ENCODE data around the gene POLR2J.
"Not testable (repeated sequence)": the region's sequence is repeated elsewhere in the genome, so short reads cannot be mapped to it uniquely, and the experiment has no call there.

The POLR2J gene

GRCh38 chr7:102460467-102460866, 18.3 kb downstream of the POLR2J start:
- ChIA-PET POLR2A (no interaction called here), CTCF (interaction anchor here (0.9 kb wide), 1 partner anchor 8 kb away, joined by 3 read pairs; no protein-coding TSS in a partner anchor)
- no peak for DNase-seq (ENCODE audit: low read depth, low spot score)
- no peak for TF ChIP-seq CTCF (IDR thresholded peaks at IDR 0.05; ENCODE audit: insufficient read depth, low read length, missing control alignments)
- H3K4me3 ChIP-seq (ENCODE audit: low read depth, low read length), result no peak overlapping the region

DNA sequence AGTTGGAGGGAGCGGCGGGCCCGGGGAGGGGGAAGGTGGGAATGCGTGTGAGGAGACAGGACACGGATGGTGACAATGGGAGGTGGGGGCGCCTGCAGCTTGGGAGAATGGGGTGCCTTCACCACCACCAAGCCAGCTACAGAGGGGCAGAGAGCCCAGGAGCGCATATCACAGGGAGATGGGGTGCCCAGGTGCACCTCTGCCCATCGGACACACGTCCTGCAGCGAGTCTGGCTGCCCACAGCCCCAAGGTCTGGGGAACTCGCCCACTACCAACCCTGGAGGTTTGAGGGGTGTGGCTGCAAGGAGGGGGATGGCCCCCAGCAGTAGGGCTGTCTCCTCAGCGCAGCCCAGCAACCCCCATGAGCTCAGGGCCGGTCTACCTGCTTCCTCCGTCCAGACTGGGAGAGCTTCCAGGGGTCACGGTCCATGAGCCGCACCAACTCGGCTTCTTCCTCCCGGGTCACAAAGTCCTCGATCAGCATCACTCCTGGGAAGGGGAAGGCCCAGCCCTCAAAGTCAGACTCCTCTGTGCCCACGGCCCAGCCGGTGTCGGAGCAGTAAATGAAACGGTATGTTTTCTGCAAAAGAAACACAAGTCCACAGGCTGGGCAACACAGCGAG, 19.4 kb downstream of the POLR2J start:
- TF ChIP-seq CTCF (IDR thresholded peaks at IDR 0.05; ENCODE audit: insufficient read depth, low read length, missing control alignments), result no peak
- H3K4me3 ChIP-seq (ENCODE audit: low read depth, low read length), result no peak overlapping the region
- CTCF ChIA-PET, result no interaction called here
- no peak for DNase-seq (ENCODE audit: low read depth, low spot score)
- POLR2A ChIA-PET, result interaction anchor here (0.7 kb wide), 1 partner anchor 12 kb away, joined by 3 read pairs; no protein-coding TSS in a partner anchor

- CTCF ChIA-PET, result interaction anchor here (1.3 to 4.0 kb wide), 2 partner anchors 9 to 23 kb away, joined by 3 to 25 read pairs; partner anchors contain the start of genes ALKBH4 and LRWD1
- no peak for TF ChIP-seq CTCF (IDR thresholded peaks at IDR 0.05; ENCODE audit: insufficient read depth, low read length, missing control alignments)
- no peak for DNase-seq (ENCODE audit: low read depth, low spot score)
- POLR2A ChIA-PET, result no interaction called here
- H3K4me3 ChIP-seq (ENCODE audit: low read depth, low read length), result no peak overlapping the region
Measured at GRCh38 chr7:102457352-102457924, 21.3 kb downstream of the POLR2J start.

DNA sequence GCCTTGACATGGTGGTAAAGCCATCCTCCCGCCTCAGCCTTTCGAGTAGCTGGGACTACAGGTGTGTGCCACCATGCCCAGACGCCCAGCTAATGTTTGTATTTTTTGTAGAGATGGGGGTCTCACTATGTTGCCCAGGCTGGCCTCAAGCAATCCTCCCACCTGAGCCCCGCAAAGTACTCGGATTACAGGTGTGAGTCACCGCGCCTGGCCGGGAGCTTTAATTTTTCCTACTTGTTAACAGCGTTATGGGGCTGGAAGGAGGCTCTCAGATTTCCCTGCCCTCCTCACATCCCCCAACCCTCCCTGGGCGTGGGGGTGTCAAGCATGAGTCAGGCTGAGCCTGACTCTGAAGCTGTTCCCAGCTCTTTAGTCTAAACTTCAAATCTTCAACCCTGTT, 22.4 kb downstream of the POLR2J start:
- no peak for DNase-seq (ENCODE audit: low read depth, low spot score)
- ChIA-PET CTCF (interaction anchor here (4.0 kb wide), 1 partner anchor 10 kb away, joined by 25 read pairs; the partner anchor contains the start of genes ALKBH4 and LRWD1), POLR2A (interaction anchor here (0.7 to 1.0 kb wide), 3 partner anchors 8 to 23 kb away, joined by 3 to 5 read pairs (median 3); partner anchors contain the start of genes ALKBH4 and ORAI2)
- no peak overlapping the region for H3K4me3 ChIP-seq (ENCODE audit: low read depth, low read length)
- TF ChIP-seq CTCF (IDR thresholded peaks at IDR 0.05; ENCODE audit: insufficient read depth, low read length, missing control alignments), result no peak

GRCh38 chr7:102455596-102455995, 23.1 kb downstream of the POLR2J start:
- TF ChIP-seq CTCF (IDR thresholded peaks at IDR 0.05; ENCODE audit: insufficient read depth, low read length, missing control alignments), result no peak
- H3K4me3 ChIP-seq (ENCODE audit: low read depth, low read length), result no peak overlapping the region
- POLR2A ChIA-PET, result interaction anchor here (0.8 to 1.0 kb wide), 2 partner anchors 9 to 23 kb away, joined by 3 to 5 read pairs; partner anchors contain the start of genes ALKBH4 and ORAI2
- DNase-seq (ENCODE audit: low read depth, low spot score), result no peak
- CTCF ChIA-PET, result interaction anchor here (4.0 kb wide), 1 partner anchor 10 kb away, joined by 25 read pairs; the partner anchor contains the start of genes ALKBH4 and LRWD1

GRCh38 chr7:102454932-102455331, 23.8 kb downstream of the POLR2J start:
- H3K4me3 ChIP-seq (ENCODE audit: low read depth, low read length); POLR2A ChIA-PET; DNase-seq (ENCODE audit: low read depth, low spot score): not testable (repeated sequence)
- CTCF ChIA-PET, result interaction anchor here (4.0 kb wide), 1 partner anchor 11 kb away, joined by 25 read pairs; the partner anchor contains the start of genes ALKBH4 and LRWD1
